OCI-LY7 (cell line): ENCODE measurements around the gene TAS2R1. TPM values are rescaled to one million over a fixed set of nuclear protein-coding genes. Genes with fewer than 3 reads are reported as not detected.

ENCODE experiments used
- BruUV-seq: library from RNA; stranded (reverse); fragments of 400-500 nt; replicated peaks from 2 replicates; lab custom pipeline; 2021; lab: Mats Ljungman, UMichigan
- CTCF ChIA-PET: fragments of 300-600 bp; sonication (Branson Sonifier 250); formaldehyde crosslinking; loops from one replicate; lab custom pipeline; 2022; ENCODE audit warnings: antibody characterized with exemption; ENCODE audit not compliant: unreplicated experiment; lab: Charles Lee
- POLR2A ChIA-PET: fragments of 300-600 bp; sonication (Branson Sonifier 250); formaldehyde crosslinking; loops from one replicate; lab custom pipeline; 2022; ENCODE audit warnings: antibody characterized with exemption; lab: Charles Lee
- DNase-seq: peaks from one replicate; pipeline ENCODE4 v3.0.0-alpha.2; 2015; ENCODE audit warnings: low spot score
- H2AFZ ChIP-seq: fragments of 200-600 bp; sonication (generic), shearing (Covaris generic); 2 replicates; pipeline ENCODE4 v1.6.1; 2014; ENCODE audit warnings: mild to moderate bottlenecking, antibody characterized with exemption, low read length, moderate library complexity
- H3K27ac ChIP-seq: fragments of 200-600 bp; sonication (generic); 2 replicates; pipeline ENCODE4 v1.5.1; 2014; ENCODE audit warnings: mixed run types, low read depth, mild to moderate bottlenecking, moderate library complexity, low read length, inconsistent platforms; ENCODE audit not compliant: poor library complexity, severe bottlenecking
- H3K36me3 ChIP-seq: fragments of 200-600 bp; sonication (generic); 2 replicates; pipeline ENCODE4 v1.6.1; 2014; ENCODE audit warnings: mild to moderate bottlenecking, antibody characterized with exemption, low read length, moderate library complexity, mixed read lengths; ENCODE audit not compliant: insufficient read depth
- H3K4me1 ChIP-seq: fragments of 200-600 bp; sonication (generic); 2 replicates; pipeline ENCODE4 v1.5.1; 2014; ENCODE audit warnings: mild to moderate bottlenecking, low read length; ENCODE audit not compliant: insufficient read depth, poor library complexity, severe bottlenecking
- H3K4me2 ChIP-seq: fragments of 200-600 bp; sonication (generic); 2 replicates; pipeline ENCODE4 v1.6.1; 2014; ENCODE audit warnings: mild to moderate bottlenecking, low read length
- H3K4me3 ChIP-seq: fragments of 200-600 bp; sonication (generic); 2 replicates; pipeline ENCODE4 v1.5.1; 2014; ENCODE audit warnings: mild to moderate bottlenecking, low read depth, low read length; ENCODE audit not compliant: poor library complexity, severe bottlenecking
- H3K79me2 ChIP-seq: fragments of 200-600 bp; sonication (generic); 2 replicates; pipeline ENCODE4 v1.6.1; 2016; ENCODE audit warnings: low read depth, mild to moderate bottlenecking, low read length, moderate library complexity, mixed read lengths; ENCODE audit not compliant: insufficient read depth
- H3K9me2 ChIP-seq: fragments of 200-600 bp; sonication (generic); 2 replicates; pipeline ENCODE4 v1.6.1; 2016; ENCODE audit warnings: mild to moderate bottlenecking, low read length, mixed read lengths; ENCODE audit not compliant: insufficient read depth
- H3K9me3 ChIP-seq: fragments of 200-600 bp; sonication (generic); 2 replicates; pipeline ENCODE4 v1.6.1; 2014; ENCODE audit warnings: mild to moderate bottlenecking, mixed run types, low read length, mixed read lengths
- H4K20me1 ChIP-seq: fragments of 200-600 bp; sonication (generic); 2 replicates; pipeline ENCODE4 v1.6.1; 2014; ENCODE audit warnings: mild to moderate bottlenecking, antibody characterized with exemption, low read length, moderate library complexity, mixed read lengths; ENCODE audit not compliant: insufficient read depth
- EZH2phosphoT487 ChIP-seq: fragments of 200-600 bp; sonication (generic); IDR thresholded peaks from 2 replicates; pipeline ENCODE4 v1.6.1; 2018; ENCODE audit warnings: low read depth, borderline replicate concordance, mild to moderate bottlenecking, mixed run types, antibody characterized with exemption, low read length, moderate library complexity, mixed read lengths
- intact Hi-C: fragments of 100-400 bp; cut with micrococcal nuclease; formaldehyde crosslinking; loops from one replicate; pipeline ENCODE4 v1.10.0; 2022; ENCODE audit not compliant: unreplicated experiment
- total RNA-seq, 2 experiments: library from RNA; depleted of rRNA in 1 of 2; stranded (reverse); fragments of >200 nt in 1 of 2; shearing (Covaris generic) in 1 of 2; gene quantifications; 2 replicates each; pipeline ENCODE4 v1.2.3, GENCODE V29; 2014 to 2022
- TF ChIP-seq, protein P1 (sequence below): fragments of 200-600 bp; sonication (generic); conservative IDR thresholded peaks from 2 replicates; pipeline ENCODE4 v1.5.1; 2014; ENCODE audit warnings: mild to moderate bottlenecking, antibody characterized with exemption, low read length, moderate library complexity, mixed read lengths

The TAS2R1 gene
- total RNA-seq, 2 experiments from 2014 or later = not detected

DNA sequence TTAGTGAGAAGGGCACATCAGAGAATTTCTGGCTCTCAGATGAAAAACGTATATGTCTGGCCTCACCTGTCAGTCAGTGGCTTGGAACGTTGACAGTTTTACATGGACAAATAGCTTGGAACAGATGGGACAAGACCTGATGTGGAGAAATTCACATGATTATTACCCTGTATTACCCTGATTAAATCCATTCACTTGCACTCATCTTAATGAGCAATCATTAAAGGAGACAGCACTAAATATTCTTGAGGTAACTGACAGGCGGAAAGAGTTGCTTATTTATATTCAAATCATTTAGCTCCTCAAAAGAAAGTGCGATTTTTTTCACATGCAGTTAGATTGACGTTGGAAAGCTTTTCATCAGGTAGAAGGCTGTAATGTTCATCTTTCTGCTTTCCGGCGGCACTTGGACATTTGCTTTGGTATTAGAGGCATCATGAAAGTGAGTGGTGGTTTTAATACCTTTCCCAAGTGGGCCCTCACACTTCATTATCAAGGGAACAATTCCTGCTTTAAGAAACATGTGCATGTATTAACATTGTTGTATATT is 11.7 kb upstream of the TAS2R1 start:
- CTCF ChIA-PET = no interaction called here
- intact Hi-C loops = no loop called here
- no peak for DNase-seq
- H3K4me2 ChIP-seq = no peak overlapping the region
- no peaks in the 10 kb centered on the region for H3K9me3 ChIP-seq
- H3K27ac ChIP-seq = no peak overlapping the region
- H4K20me1 ChIP-seq = no peaks in the 10 kb centered on the region
- H3K79me2 ChIP-seq = no peaks in the 10 kb centered on the region
- H3K4me3 ChIP-seq = no peak overlapping the region
- no TSS peak for BruUV-seq
- H3K9me2 ChIP-seq = no peaks in the 10 kb centered on the region
- no peak overlapping the region for H2AFZ ChIP-seq
- no peaks in the 10 kb centered on the region for H3K36me3 ChIP-seq
- H3K4me1 ChIP-seq = no peaks in the 10 kb centered on the region
- POLR2A ChIA-PET = no interaction called here
- TF ChIP-seq, protein P1, sequence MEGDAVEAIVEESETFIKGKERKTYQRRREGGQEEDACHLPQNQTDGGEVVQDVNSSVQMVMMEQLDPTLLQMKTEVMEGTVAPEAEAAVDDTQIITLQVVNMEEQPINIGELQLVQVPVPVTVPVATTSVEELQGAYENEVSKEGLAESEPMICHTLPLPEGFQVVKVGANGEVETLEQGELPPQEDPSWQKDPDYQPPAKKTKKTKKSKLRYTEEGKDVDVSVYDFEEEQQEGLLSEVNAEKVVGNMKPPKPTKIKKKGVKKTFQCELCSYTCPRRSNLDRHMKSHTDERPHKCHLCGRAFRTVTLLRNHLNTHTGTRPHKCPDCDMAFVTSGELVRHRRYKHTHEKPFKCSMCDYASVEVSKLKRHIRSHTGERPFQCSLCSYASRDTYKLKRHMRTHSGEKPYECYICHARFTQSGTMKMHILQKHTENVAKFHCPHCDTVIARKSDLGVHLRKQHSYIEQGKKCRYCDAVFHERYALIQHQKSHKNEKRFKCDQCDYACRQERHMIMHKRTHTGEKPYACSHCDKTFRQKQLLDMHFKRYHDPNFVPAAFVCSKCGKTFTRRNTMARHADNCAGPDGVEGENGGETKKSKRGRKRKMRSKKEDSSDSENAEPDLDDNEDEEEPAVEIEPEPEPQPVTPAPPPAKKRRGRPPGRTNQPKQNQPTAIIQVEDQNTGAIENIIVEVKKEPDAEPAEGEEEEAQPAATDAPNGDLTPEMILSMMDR = no peak
- TF ChIP-seq EZH2phosphoT487 = no peak

DNA sequence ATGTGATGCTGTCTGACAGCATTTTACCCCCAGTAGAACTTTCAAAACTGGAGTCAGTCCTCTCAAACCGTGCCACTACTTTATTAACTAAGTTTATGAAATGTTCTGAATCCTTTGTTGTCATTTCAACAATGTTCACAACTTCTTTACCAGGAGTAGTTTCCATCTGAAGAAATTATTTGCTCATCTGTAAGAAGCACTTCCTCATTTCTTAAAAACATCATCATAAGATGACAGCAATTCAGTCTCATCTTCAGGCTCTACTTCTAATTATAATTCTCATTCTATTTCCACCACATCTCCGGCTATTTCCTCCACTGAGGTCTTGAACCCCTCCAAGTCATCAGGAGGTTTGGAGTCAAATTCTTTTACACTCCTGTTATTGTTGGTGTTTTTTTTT is 2.3 kb upstream of the TAS2R1 start:
- Histone ChIP-seq H3K27ac (no peak overlapping the region), H3K4me2 (no peak overlapping the region), H3K4me1 (no peaks in the 10 kb centered on the region), H4K20me1 (no peaks in the 10 kb centered on the region), H2AFZ (no peak overlapping the region), H3K4me3 (no peak overlapping the region), H3K79me2 (no peaks in the 10 kb centered on the region), H3K9me2 (no peaks in the 10 kb centered on the region), H3K36me3 (no peaks in the 10 kb centered on the region), H3K9me3 (no peaks in the 10 kb centered on the region)
- ChIA-PET CTCF (no interaction called here), POLR2A (no interaction called here)
- intact Hi-C loops = no loop called here
- TF ChIP-seq, protein P1 = no peak
- no peak for TF ChIP-seq EZH2phosphoT487
- no peak for DNase-seq
- BruUV-seq = no TSS peak

DNA sequence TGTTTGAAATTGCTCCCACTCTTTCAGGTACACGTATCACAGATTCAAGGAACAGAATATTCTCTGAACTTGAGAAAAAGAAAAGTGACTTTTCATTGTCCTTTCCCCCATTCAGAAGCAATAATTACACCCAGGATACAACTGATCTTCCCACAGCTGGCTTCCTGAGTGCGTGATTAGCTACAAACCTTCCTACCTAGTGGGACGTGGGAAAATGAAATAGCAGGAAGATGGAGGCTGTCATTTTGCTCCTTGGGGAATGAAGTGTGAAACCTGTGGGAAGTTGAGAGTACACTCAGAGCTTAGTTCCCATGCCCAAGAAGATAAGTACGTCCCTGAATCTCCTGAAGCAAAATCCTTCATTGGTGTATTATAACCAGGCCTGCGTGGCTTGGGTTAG is 2.6 kb downstream of the TAS2R1 start:
- DNase-seq = no peak
- H4K20me1 ChIP-seq = no peaks in the 10 kb centered on the region
- H3K79me2 ChIP-seq = no peaks in the 10 kb centered on the region
- no TSS peak for BruUV-seq
- ChIA-PET CTCF (no interaction called here), POLR2A (no interaction called here)
- TF ChIP-seq, protein P1 = no peak
- TF ChIP-seq EZH2phosphoT487 = no peak
- no peak overlapping the region for H3K4me2 ChIP-seq
- H3K9me3 ChIP-seq = no peaks in the 10 kb centered on the region
- no peaks in the 10 kb centered on the region for H3K9me2 ChIP-seq
- intact Hi-C loops = no loop called here
- no peak overlapping the region for H3K4me3 ChIP-seq
- no peaks in the 10 kb centered on the region for H3K4me1 ChIP-seq
- no peaks in the 10 kb centered on the region for H3K36me3 ChIP-seq
- H3K27ac ChIP-seq = no peak overlapping the region
- no peak overlapping the region for H2AFZ ChIP-seq
